ENCODE results near the gene RAB4A. TPM values are rescaled to one million over a fixed set of nuclear protein-coding genes. Genes with fewer than 3 reads are reported as not detected.

Gene RAB4A
- total and polyA plus RNA-seq, 2 of the 13 experiments (the other 11 are each of a cell fraction or from before 2014, with no cell fraction given), result 56.0 to 80.1 TPM

DNA sequence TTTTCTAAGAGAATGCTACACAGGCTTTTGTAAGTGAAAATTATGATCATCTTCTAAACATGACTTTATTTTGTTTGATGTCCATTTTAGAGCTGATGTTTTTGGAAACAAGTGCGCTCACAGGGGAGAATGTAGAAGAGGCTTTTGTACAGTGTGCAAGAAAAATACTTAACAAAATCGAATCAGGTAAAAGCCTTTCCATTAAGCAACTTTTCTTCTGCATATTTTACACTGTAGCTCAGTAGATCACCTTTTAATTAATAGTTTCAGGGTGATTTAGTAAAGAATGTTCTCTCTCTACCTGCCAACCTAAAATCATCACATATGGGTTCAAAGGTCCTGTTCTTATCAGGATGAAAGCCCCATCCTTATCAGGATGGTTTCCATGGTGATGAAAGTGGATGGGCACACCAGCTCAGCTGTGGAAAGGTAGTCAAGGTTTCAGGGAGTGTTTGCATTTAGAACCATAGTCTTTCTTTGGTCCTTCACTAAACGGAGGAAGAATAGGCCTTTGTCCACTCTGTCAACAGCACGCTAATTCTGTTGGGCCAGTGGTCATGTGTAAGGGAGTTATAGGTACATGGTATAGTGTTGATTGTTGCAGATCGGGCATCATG lies 28.1 kb downstream of the RAB4A start (continued):
- TF ChIP-seq, protein P1, sequence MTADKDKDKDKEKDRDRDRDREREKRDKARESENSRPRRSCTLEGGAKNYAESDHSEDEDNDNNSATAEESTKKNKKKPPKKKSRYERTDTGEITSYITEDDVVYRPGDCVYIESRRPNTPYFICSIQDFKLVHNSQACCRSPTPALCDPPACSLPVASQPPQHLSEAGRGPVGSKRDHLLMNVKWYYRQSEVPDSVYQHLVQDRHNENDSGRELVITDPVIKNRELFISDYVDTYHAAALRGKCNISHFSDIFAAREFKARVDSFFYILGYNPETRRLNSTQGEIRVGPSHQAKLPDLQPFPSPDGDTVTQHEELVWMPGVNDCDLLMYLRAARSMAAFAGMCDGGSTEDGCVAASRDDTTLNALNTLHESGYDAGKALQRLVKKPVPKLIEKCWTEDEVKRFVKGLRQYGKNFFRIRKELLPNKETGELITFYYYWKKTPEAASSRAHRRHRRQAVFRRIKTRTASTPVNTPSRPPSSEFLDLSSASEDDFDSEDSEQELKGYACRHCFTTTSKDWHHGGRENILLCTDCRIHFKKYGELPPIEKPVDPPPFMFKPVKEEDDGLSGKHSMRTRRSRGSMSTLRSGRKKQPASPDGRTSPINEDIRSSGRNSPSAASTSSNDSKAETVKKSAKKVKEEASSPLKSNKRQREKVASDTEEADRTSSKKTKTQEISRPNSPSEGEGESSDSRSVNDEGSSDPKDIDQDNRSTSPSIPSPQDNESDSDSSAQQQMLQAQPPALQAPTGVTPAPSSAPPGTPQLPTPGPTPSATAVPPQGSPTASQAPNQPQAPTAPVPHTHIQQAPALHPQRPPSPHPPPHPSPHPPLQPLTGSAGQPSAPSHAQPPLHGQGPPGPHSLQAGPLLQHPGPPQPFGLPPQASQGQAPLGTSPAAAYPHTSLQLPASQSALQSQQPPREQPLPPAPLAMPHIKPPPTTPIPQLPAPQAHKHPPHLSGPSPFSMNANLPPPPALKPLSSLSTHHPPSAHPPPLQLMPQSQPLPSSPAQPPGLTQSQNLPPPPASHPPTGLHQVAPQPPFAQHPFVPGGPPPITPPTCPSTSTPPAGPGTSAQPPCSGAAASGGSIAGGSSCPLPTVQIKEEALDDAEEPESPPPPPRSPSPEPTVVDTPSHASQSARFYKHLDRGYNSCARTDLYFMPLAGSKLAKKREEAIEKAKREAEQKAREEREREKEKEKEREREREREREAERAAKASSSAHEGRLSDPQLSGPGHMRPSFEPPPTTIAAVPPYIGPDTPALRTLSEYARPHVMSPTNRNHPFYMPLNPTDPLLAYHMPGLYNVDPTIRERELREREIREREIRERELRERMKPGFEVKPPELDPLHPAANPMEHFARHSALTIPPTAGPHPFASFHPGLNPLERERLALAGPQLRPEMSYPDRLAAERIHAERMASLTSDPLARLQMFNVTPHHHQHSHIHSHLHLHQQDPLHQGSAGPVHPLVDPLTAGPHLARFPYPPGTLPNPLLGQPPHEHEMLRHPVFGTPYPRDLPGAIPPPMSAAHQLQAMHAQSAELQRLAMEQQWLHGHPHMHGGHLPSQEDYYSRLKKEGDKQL (CRISPR knock-in tag; IDR thresholded peaks at IDR 0.05; ENCODE audit: low read depth), result peak; percentile 33; the same call in 1 of the 2 replicates
- TF ChIP-seq ZNF326 (CRISPR knock-in tag; IDR thresholded peaks at IDR 0.05; ENCODE audit: borderline replicate concordance) (no peak), CBX2 (IDR thresholded peaks at IDR 0.05; ENCODE audit: low read depth, low read length) (no peak), CBX2 (CRISPR knock-in tag; IDR thresholded peaks at IDR 0.05; ENCODE audit: low read depth) (no peak), ZMYM2 (CRISPR knock-in tag; IDR thresholded peaks at IDR 0.05) (no peak), ZFP62 (CRISPR knock-in tag; IDR thresholded peaks at IDR 0.05) (no peak), ZNF12 (CRISPR knock-in tag; IDR thresholded peaks at IDR 0.05) (0 out of 2 replicates have a peak, but pooled peaks have one; percentile 20)
- TF ChIP-seq, protein P2, sequence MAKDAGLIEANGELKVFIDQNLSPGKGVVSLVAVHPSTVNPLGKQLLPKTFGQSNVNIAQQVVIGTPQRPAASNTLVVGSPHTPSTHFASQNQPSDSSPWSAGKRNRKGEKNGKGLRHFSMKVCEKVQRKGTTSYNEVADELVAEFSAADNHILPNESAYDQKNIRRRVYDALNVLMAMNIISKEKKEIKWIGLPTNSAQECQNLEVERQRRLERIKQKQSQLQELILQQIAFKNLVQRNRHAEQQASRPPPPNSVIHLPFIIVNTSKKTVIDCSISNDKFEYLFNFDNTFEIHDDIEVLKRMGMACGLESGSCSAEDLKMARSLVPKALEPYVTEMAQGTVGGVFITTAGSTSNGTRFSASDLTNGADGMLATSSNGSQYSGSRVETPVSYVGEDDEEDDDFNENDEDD (CRISPR knock-in tag; IDR thresholded peaks at IDR 0.05; ENCODE audit: borderline replicate concordance), result no peak
- TF ChIP-seq, protein P3, sequence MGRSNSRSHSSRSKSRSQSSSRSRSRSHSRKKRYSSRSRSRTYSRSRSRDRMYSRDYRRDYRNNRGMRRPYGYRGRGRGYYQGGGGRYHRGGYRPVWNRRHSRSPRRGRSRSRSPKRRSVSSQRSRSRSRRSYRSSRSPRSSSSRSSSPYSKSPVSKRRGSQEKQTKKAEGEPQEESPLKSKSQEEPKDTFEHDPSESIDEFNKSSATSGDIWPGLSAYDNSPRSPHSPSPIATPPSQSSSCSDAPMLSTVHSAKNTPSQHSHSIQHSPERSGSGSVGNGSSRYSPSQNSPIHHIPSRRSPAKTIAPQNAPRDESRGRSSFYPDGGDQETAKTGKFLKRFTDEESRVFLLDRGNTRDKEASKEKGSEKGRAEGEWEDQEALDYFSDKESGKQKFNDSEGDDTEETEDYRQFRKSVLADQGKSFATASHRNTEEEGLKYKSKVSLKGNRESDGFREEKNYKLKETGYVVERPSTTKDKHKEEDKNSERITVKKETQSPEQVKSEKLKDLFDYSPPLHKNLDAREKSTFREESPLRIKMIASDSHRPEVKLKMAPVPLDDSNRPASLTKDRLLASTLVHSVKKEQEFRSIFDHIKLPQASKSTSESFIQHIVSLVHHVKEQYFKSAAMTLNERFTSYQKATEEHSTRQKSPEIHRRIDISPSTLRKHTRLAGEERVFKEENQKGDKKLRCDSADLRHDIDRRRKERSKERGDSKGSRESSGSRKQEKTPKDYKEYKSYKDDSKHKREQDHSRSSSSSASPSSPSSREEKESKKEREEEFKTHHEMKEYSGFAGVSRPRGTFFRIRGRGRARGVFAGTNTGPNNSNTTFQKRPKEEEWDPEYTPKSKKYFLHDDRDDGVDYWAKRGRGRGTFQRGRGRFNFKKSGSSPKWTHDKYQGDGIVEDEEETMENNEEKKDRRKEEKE (IDR thresholded peaks at IDR 0.05), result no peak
- TF ChIP-seq, protein P4, sequence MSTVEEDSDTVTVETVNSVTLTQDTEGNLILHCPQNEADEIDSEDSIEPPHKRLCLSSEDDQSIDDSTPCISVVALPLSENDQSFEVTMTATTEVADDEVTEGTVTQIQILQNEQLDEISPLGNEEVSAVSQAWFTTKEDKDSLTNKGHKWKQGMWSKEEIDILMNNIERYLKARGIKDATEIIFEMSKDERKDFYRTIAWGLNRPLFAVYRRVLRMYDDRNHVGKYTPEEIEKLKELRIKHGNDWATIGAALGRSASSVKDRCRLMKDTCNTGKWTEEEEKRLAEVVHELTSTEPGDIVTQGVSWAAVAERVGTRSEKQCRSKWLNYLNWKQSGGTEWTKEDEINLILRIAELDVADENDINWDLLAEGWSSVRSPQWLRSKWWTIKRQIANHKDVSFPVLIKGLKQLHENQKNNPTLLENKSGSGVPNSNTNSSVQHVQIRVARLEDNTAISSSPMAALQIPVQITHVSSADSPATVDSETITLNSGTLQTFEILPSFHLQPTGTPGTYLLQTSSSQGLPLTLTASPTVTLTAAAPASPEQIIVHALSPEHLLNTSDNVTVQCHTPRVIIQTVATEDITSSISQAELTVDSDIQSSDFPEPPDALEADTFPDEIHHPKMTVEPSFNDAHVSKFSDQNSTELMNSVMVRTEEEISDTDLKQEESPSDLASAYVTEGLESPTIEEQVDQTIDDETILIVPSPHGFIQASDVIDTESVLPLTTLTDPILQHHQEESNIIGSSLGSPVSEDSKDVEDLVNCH (CRISPR knock-in tag; IDR thresholded peaks at IDR 0.05), result no peak
- TF ChIP-seq, protein P5, sequence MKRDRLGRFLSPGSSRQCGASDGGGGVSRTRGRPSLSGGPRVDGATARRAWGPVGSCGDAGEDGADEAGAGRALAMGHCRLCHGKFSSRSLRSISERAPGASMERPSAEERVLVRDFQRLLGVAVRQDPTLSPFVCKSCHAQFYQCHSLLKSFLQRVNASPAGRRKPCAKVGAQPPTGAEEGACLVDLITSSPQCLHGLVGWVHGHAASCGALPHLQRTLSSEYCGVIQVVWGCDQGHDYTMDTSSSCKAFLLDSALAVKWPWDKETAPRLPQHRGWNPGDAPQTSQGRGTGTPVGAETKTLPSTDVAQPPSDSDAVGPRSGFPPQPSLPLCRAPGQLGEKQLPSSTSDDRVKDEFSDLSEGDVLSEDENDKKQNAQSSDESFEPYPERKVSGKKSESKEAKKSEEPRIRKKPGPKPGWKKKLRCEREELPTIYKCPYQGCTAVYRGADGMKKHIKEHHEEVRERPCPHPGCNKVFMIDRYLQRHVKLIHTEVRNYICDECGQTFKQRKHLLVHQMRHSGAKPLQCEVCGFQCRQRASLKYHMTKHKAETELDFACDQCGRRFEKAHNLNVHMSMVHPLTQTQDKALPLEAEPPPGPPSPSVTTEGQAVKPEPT (CRISPR knock-in tag; IDR thresholded peaks at IDR 0.05; ENCODE audit: low read depth), result no peak
- TF ChIP-seq, protein P6, sequence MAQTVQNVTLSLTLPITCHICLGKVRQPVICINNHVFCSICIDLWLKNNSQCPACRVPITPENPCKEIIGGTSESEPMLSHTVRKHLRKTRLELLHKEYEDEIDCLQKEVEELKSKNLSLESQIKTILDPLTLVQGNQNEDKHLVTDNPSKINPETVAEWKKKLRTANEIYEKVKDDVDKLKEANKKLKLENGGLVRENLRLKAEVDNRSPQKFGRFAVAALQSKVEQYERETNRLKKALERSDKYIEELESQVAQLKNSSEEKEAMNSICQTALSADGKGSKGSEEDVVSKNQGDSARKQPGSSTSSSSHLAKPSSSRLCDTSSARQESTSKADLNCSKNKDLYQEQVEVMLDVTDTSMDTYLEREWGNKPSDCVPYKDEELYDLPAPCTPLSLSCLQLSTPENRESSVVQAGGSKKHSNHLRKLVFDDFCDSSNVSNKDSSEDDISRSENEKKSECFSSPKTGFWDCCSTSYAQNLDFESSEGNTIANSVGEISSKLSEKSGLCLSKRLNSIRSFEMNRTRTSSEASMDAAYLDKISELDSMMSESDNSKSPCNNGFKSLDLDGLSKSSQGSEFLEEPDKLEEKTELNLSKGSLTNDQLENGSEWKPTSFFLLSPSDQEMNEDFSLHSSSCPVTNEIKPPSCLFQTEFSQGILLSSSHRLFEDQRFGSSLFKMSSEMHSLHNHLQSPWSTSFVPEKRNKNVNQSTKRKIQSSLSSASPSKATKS (CRISPR knock-in tag; IDR thresholded peaks at IDR 0.05), result no peak

Data from HepG2 (cell line).